ENCODE data around the gene CMAS.
"Not testable (repeated sequence)": the region's sequence is repeated elsewhere in the genome, so short reads cannot be mapped to it uniquely, and the experiment has no call there.

CMAS gene

DNA sequence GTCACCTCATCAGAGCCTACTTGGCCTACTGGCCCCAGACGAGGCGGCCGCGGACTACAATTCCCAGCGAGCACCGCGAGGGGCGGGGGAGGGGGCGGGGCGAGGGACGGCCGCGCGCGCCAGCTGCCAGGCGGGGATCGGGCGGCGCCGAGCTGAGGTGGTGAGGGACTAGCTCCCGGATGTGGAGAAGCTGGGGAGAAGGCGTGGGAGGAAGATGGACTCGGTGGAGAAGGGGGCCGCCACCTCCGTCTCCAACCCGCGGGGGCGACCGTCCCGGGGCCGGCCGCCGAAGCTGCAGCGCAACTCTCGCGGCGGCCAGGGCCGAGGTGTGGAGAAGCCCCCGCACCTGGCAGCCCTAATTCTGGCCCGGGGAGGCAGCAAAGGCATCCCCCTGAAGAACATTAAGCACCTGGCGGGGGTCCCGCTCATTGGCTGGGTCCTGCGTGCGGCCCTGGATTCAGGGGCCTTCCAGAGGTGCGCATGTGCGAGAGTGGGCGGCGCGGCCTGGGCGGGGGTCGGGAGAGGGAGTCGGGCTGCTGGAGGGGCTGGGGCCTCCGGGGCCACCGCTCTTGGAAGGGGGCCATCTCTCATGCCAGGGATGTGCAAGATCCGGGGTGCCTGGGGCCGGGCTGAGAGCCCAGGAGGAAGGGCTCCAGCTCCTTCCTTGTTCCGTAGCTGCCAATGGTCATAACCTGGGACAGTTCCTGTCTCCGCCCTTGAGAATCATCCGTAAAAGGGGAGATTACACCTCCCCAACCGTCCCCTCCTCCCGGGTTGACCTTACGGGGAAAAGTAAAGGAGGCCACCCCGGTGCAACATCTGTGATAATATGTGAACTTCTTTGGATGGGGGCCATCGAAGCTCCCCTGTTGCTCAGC is at the start of gene CMAS:
CMAS (plus strand) TSS at position 129 of the 878 bp plus-strand sequence; CDS start at position 215, 86 bp downstream.
- ChIA-PET CTCF (interaction anchor here (1.2 to 2.5 kb wide), 7 partner anchors 9 to 397 kb away, joined by 3 to 9 read pairs (median 4); no protein-coding TSS in a partner anchor), POLR2A (no interaction called here)
- no peak for TF ChIP-seq CTCF (IDR thresholded peaks at IDR 0.05; ENCODE audit: control extremely low read depth, extremely low read depth, low read depth, missing control alignments)
- DNase-seq (ENCODE audit: extremely low spot score): peak; percentile 90

- ChIA-PET CTCF (interaction anchor here (1.6 to 2.6 kb wide), 2 partner anchors 13 to 19 kb away, joined by 4 to 6 read pairs; no protein-coding TSS in a partner anchor), POLR2A (no interaction called here)
- no peak for TF ChIP-seq CTCF (IDR thresholded peaks at IDR 0.05; ENCODE audit: control extremely low read depth, extremely low read depth, low read depth, missing control alignments)
These were observed 47.7 kb upstream of the CMAS start for GRCh38 chr12:21998295-21998694.

DNA sequence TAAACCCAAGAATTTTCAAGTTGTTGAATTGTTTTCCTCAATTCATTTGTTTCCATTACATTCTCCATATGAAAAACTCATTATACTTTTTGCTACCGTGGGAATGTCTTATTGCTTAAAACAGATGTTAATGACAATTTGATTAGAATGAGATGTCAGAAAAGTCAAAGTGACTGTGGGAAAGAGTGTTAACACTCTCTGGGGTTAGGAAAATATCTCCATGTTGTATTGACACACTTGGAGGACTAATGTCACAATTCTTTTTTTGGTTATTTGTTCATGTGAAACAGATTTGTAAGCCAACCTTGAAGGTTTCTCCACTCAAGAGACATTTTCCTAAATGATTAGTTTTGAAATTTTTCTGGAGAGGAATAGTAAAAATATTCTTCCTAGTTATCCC is 47.2 kb upstream of the CMAS start:
- no peak for TF ChIP-seq CTCF (IDR thresholded peaks at IDR 0.05; ENCODE audit: control extremely low read depth, extremely low read depth, low read depth, missing control alignments)
- DNase-seq (ENCODE audit: extremely low spot score): no peak
- ChIA-PET POLR2A (no interaction called here), CTCF (interaction anchor here (1.6 to 2.6 kb wide), 3 partner anchors 13 to 19 kb away, joined by 4 to 6 read pairs (median 6); no protein-coding TSS in a partner anchor)

More at GRCh38 chr12:21998295-21998694, 47.7 kb upstream of the CMAS start:
- DNase-seq (ENCODE audit: extremely low spot score): no peak

DNA sequence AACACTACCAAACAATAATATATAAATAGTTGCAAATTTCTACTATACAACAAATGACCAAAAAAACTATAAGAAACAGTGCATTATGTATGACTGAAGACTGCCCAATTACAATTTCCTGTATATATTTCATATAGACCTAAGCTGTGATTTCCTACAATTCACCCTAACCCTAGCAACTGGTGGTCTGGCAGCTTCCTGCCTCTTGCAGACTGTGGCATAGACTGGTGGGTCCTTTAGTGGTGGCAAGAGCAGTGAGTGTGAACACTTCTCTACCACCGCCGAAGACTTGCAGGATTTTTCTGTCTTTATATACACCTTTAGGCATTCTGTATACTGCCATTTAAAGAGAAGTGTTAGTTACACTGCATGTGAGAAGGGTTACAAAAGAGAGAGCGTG is 43.6 kb upstream of the CMAS start:
- CTCF ChIA-PET: interaction anchor here (0.7 to 1.5 kb wide), 2 partner anchors 10 kb away, joined by 3 read pairs; no protein-coding TSS in a partner anchor
- no peak for DNase-seq (ENCODE audit: extremely low spot score)
- no peak for TF ChIP-seq CTCF (IDR thresholded peaks at IDR 0.05; ENCODE audit: control extremely low read depth, extremely low read depth, low read depth, missing control alignments)
- POLR2A ChIA-PET: no interaction called here

DNA sequence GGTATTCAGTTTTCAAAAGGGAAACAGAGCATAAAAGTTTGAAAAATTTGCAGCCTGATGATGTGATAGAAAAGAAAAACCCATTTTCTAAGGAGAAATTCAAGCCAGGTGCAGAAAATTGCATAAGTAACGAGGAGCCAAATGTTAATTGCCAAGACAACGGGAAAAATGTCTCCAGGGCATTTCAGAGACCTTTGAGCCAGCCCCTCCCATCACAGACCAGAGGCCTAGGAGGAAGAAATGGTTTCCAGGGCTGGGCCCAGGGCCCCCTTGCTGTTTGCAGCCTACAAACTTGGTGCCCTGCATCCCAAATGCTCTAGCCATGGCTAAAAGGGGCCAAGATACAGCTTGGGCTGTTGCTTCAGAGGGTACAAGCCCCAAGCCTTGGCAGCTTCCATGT is 38.2 kb upstream of the CMAS start:
- CTCF ChIA-PET: interaction anchor here (1.4 kb wide), 1 partner anchor 9 kb away, joined by 3 read pairs; no protein-coding TSS in a partner anchor
- DNase-seq (ENCODE audit: extremely low spot score); POLR2A ChIA-PET: not testable (repeated sequence)

DNA sequence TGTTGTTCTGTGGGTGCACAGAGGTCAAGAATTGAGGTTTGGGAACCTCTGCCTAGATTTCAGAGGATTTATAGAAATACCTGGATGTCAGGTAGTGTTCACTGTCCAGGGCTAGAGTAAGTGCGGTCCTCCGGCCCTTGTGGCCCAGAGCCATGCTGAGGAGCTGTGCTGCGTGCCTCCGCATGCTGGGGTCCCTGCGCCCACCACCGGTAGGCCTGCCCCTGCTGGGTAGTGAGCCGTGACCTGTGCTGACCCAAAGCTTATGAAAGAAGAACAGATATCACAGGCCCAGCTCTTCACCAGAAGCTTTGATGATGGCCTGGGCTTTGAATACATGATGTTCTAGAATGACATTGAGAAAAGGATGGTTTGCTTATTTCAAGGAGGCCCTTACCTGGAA is 37.8 kb upstream of the CMAS start:
- TF ChIP-seq CTCF (IDR thresholded peaks at IDR 0.05; ENCODE audit: control extremely low read depth, extremely low read depth, low read depth, missing control alignments): no peak
- ChIA-PET CTCF (interaction anchor here (1.4 kb wide), 1 partner anchor 9 kb away, joined by 3 read pairs; no protein-coding TSS in a partner anchor), POLR2A (no interaction called here)
- DNase-seq (ENCODE audit: extremely low spot score): no peak
